K562 (cell line): ENCODE data around the gene WNT2. TPM values are rescaled to one million over a fixed set of nuclear protein-coding genes. Genes with fewer than 3 reads are reported as not detected.

ENCODE experiments used
- ATAC-seq: fragments of 200-7000 bp; cut with Tn5 transposase; 3 replicates; pipeline ENCODE4 v1.9.1; 2020; ENCODE audit warnings: moderate library complexity
- BruUV-seq: library from RNA; stranded (reverse); fragments of 400-500 nt; replicated peaks from 2 replicates; lab custom pipeline; 2021; lab: Mats Ljungman, UMichigan
- CTCF ChIA-PET: fragments of 300-600 bp; formaldehyde crosslinking; extraction: SDS; loops from one replicate; lab custom pipeline; 2021; ENCODE audit warnings: low intra/inter-chr PET ratio; lab: Yijun Ruan, JAX
- POLR2A ChIA-PET: fragments of 300-600, 350-650 bp; sonication (Branson Sonifier 250); formaldehyde crosslinking; extraction: SDS; loops from one replicate; lab custom pipeline; 2021; ENCODE audit warnings: antibody characterized with exemption, inconsistent platforms; lab: Yijun Ruan, JAX
- DNase-seq, 4 experiments: peaks; one replicate each; pipeline versions ENCODE4 v3.0.0 to v3.0.0-alpha.2; 2011 to 2018; ENCODE audit warnings: low spot score in 3 of 4, mixed read lengths in 3 of 4; ENCODE audit errors: extremely low read depth in 1 of 4
- FAIRE-seq: peaks from 2 replicates; lab custom pipeline; 2011; peaks lifted over from hg19 to GRCh38; lab: Jason Lieb, UNC
- H2AFZ ChIP-seq: 2 replicates; pipeline ENCODE4 v1.6.0; 2011; ENCODE audit warnings: low read depth, low read length, control low read depth, inconsistent platforms
- H3K27ac ChIP-seq: fragments of 200-600 bp; 3 replicates; pipeline ENCODE4 v1.8.0; 2011; ENCODE audit warnings: low read depth, mild to moderate bottlenecking, control low read depth, inconsistent platforms, low read length, moderate library complexity, mixed read lengths; ENCODE audit errors: extremely low read depth
- H3K27me3 ChIP-seq, 2 experiments: fragments of 300-600 bp in 1 of 2; 2 replicates in 1 of 2; 3 replicates in 1 of 2; pipeline versions ENCODE4 v1.6.0 to v1.8.0; 2011; ENCODE audit warnings: inconsistent platforms in 2 of 2, low read length in 2 of 2, mild to moderate bottlenecking in 1 of 2, mixed read lengths in 1 of 2, moderate library complexity in 1 of 2; ENCODE audit not compliant: control insufficient read depth in 2 of 2, insufficient read depth in 2 of 2
- H3K36me3 ChIP-seq: fragments of 300-600 bp; 3 replicates; pipeline ENCODE4 v1.8.0; 2011; ENCODE audit warnings: mild to moderate bottlenecking, low read length, inconsistent platforms; ENCODE audit not compliant: control insufficient read depth, insufficient read depth
- H3K4me1 ChIP-seq, 2 experiments: fragments of 200-600 bp in 1 of 2; replicated peaks in 1 of 2; 2 replicates in 1 of 2; 3 replicates in 1 of 2; pipeline versions ENCODE4 v1.5.1 to v1.8.0; 2011; ENCODE audit warnings: inconsistent platforms in 2 of 2, low read length in 2 of 2, mild to moderate bottlenecking in 1 of 2, mixed read lengths in 1 of 2, moderate library complexity in 1 of 2; ENCODE audit not compliant: control insufficient read depth in 2 of 2, insufficient read depth in 2 of 2
- H3K4me2 ChIP-seq: 2 replicates; pipeline ENCODE4 v1.6.1; 2011; ENCODE audit warnings: low read length, control low read depth, inconsistent platforms, mixed read lengths; ENCODE audit not compliant: insufficient read depth
- H3K4me3 ChIP-seq: fragments of 200-600 bp; sonication (generic), shearing (Covaris generic); 2 replicates; pipeline ENCODE4 v1.5.1; 2016; ENCODE audit warnings: control low read depth, inconsistent platforms
- H3K79me2 ChIP-seq: fragments of 200-600 bp; 3 replicates; pipeline ENCODE4 v1.8.0; 2011; ENCODE audit warnings: low read length, inconsistent platforms; ENCODE audit not compliant: control insufficient read depth, insufficient read depth
- H3K9ac ChIP-seq, 2 experiments: 2 replicates each; pipeline versions ENCODE4 v1.6.0 to v1.6.1; 2011; ENCODE audit warnings: low read depth in 2 of 2, low read length in 2 of 2, control low read depth in 1 of 2, inconsistent platforms in 1 of 2, mild to moderate bottlenecking in 1 of 2, mixed read lengths in 1 of 2; ENCODE audit not compliant: insufficient read depth in 1 of 2
- H3K9me1 ChIP-seq: one replicate; pipeline ENCODE4 v1.6.0; 2011; ENCODE audit warnings: inconsistent platforms, mild to moderate bottlenecking, low read length, moderate library complexity; ENCODE audit not compliant: control insufficient read depth, insufficient read depth
- H3K9me3 ChIP-seq: replicated peaks from 2 replicates; pipeline ENCODE4 v1.5.1; 2011; ENCODE audit warnings: low read depth, low read length, inconsistent platforms; ENCODE audit not compliant: control insufficient read depth, insufficient read depth
- H4K20me1 ChIP-seq: replicated peaks from 2 replicates; pipeline ENCODE4 v1.6.1; 2011; ENCODE audit warnings: low read length, inconsistent platforms, mixed read lengths; ENCODE audit not compliant: control insufficient read depth, insufficient read depth
- POLR3A ChIP-seq: IDR thresholded peaks from 2 replicates; pipeline ENCODE4 v1.6.1; 2011; ENCODE audit warnings: borderline replicate concordance, mild to moderate bottlenecking, moderate library complexity; ENCODE audit not compliant: insufficient read length, insufficient read depth; ENCODE audit errors: extremely low read depth
- RBFOX2 ChIP-seq: fragments of 200-400 bp; formaldehyde crosslinking; IDR thresholded peaks from 2 replicates; pipeline ENCODE4 v1.6.1; 2017; ENCODE audit warnings: low read depth, mild to moderate bottlenecking, low read length, moderate library complexity
- RFX5 ChIP-seq: IDR thresholded peaks from 2 replicates; pipeline ENCODE4 v1.6.1; 2011; ENCODE audit warnings: low read depth, mild to moderate bottlenecking, improper control_type of control experiment, low read length
- RUNX1 ChIP-seq: sonication (generic); IDR thresholded peaks from 2 replicates; pipeline ENCODE4 v1.6.1; 2016; ENCODE audit warnings: antibody characterized with exemption, low read depth
- SREBF1 ChIP-seq: fragments of 150-350 bp; IDR thresholded peaks from 2 replicates; pipeline ENCODE4 v1.6.1; 2014; ENCODE audit warnings: antibody characterized with exemption, low read depth, low read length, borderline replicate concordance
- TAF1 ChIP-seq: IDR thresholded peaks from 2 replicates; pipeline ENCODE4 v1.6.1; 2011; ENCODE audit warnings: mild to moderate bottlenecking, low read length, moderate library complexity; ENCODE audit not compliant: insufficient read depth, control insufficient read depth, severe bottlenecking; ENCODE audit errors: extremely low read depth
- ZNF584 ChIP-seq: fragments of 200-800 bp; sonication (Bioruptor generic); IDR thresholded peaks from 2 replicates; pipeline ENCODE4 v1.6.1; 2016; ENCODE audit warnings: low read depth, mild to moderate bottlenecking, missing genetic modification characterization, missing compliant biosample characterization
- ZNF764 ChIP-seq: fragments of 250-450 bp; sonication (Bioruptor Pico); IDR thresholded peaks from 2 replicates; pipeline ENCODE4 v1.4.0; 2020; ENCODE audit warnings: low read depth, mild to moderate bottlenecking, moderate library complexity
- WGBS: fragments of 100-300 bp; shearing (Covaris generic); methylation state at CpG from one replicate; pipeline ENCODE4 v1.1.6; 2016; ENCODE audit warnings: low coverage, mixed read lengths; ENCODE audit not compliant: insufficient coverage; ENCODE audit errors: missing lambda C conversion rate; 5-methylcytosine and 5-hydroxymethylcytosine counted together
- in situ Hi-C: fragments of 300-500 bp; cut with MboI; formaldehyde crosslinking; loops from 4 replicates; pipeline ENCODE4 v1.15.0; 2018; ENCODE audit warnings: inconsistent platforms, mixed read lengths
- intact Hi-C: fragments of 100-400 bp; cut with micrococcal nuclease; formaldehyde crosslinking; loops from 2 replicates; pipeline ENCODE4 v1.14.2; 2022
- polyA plus RNA-seq, 8 experiments: library from polyadenylated mRNA; depleted of rRNA in 4 of 8; stranded (reverse) in 5 of 8; unstranded in 3 of 8; fragments of >200 nt; fragmentation: Nextera tagmentation in 2 of 8; fragmentation: Illumina TruSeq in 1 of 8; extraction: Ambion mirVana in 2 of 8; extraction: Trizol in 1 of 8; gene quantifications; 2 replicates each; pipeline versions ENCODE4 v1.2.1 to v1.2.3, GENCODE V29; 2011 to 2014; ENCODE audit warnings: inconsistent platforms in 1 of 8, missing spikeins in 1 of 8
- total RNA-seq, 7 experiments: library from RNA; depleted of rRNA in 6 of 7; stranded (reverse); fragments of >200 nt in 6 of 7; fragmentation: Illumina TruSeq in 2 of 7; extraction: Trizol in 2 of 7; gene quantifications; 2 replicates each; pipeline versions ENCODE4 v1.2.1 to v1.2.3, GENCODE V29; 2011 to 2021; ENCODE audit warnings: low replicate concordance in 1 of 7
- TF ChIP-seq, protein P1 (sequence below): fragments of 250-450 bp; sonication (Bioruptor Pico); IDR thresholded peaks from 2 replicates; pipeline ENCODE4 v1.4.0; 2020
- TF ChIP-seq, protein P2 (sequence below): fragments of 450-650 bp; conservative IDR thresholded peaks from 2 replicates; pipeline ENCODE4 v1.6.1; 2016; ENCODE audit warnings: missing genetic modification characterization, low read depth, mild to moderate bottlenecking, missing compliant biosample characterization, moderate library complexity

The WNT2 gene
- total and polyA plus RNA-seq, 9 of the 15 experiments (the other 6 are each of a cell fraction or from before 2014, with no cell fraction given), result 0.04 TPM; not detected in 8

DNA sequence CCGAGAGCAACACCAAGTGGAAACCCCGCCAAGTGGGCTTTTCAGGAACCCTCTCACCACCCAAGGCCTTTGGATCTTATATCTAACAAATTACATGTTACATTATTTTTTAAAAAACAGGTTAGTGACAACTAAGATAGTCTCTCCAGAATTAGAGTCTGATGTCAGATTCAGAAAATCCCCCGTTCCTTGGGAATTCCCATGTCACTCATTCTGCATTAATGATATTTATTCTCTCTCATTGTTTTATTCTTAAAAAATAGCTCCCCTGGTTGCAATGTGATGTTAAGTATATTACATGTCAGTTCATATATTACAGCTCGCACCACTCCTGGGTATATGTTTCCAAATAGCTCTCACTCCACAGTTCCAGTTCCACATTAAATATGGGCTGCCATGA, 81.8 kb downstream of the WNT2 start:
- peaks cover 0 to 21% of the 10 kb centered on the region in 2 experiments; a peak in 3 of 5 replicates for H3K27me3 ChIP-seq
- ChIA-PET POLR2A (interaction anchor here (0.5 to 0.8 kb wide), 2 partner anchors 12 to 77 kb away, joined by 3 read pairs; no protein-coding TSS in a partner anchor), CTCF (no interaction called here)
- BruUV-seq, result no TSS peak
- no peaks in the 10 kb centered on the region; the same call in 1 of the 2 replicates for H3K9me3 ChIP-seq
- no peak overlapping the region for H3K9ac ChIP-seq
- H4K20me1 ChIP-seq, result no peaks in the 10 kb centered on the region
- no peak for FAIRE-seq
- no peaks in the 10 kb centered on the region for H3K4me1 ChIP-seq
- H3K79me2 ChIP-seq, result no peaks in the 10 kb centered on the region
- TF ChIP-seq RFX5 (no peak), POLR3A (no peak), ZNF584 (no peak), ZNF764 (no peak), SREBF1 (no peak), TAF1 (no peak), RBFOX2 (no peak), RUNX1 (no peak)
- TF ChIP-seq, protein P1, sequence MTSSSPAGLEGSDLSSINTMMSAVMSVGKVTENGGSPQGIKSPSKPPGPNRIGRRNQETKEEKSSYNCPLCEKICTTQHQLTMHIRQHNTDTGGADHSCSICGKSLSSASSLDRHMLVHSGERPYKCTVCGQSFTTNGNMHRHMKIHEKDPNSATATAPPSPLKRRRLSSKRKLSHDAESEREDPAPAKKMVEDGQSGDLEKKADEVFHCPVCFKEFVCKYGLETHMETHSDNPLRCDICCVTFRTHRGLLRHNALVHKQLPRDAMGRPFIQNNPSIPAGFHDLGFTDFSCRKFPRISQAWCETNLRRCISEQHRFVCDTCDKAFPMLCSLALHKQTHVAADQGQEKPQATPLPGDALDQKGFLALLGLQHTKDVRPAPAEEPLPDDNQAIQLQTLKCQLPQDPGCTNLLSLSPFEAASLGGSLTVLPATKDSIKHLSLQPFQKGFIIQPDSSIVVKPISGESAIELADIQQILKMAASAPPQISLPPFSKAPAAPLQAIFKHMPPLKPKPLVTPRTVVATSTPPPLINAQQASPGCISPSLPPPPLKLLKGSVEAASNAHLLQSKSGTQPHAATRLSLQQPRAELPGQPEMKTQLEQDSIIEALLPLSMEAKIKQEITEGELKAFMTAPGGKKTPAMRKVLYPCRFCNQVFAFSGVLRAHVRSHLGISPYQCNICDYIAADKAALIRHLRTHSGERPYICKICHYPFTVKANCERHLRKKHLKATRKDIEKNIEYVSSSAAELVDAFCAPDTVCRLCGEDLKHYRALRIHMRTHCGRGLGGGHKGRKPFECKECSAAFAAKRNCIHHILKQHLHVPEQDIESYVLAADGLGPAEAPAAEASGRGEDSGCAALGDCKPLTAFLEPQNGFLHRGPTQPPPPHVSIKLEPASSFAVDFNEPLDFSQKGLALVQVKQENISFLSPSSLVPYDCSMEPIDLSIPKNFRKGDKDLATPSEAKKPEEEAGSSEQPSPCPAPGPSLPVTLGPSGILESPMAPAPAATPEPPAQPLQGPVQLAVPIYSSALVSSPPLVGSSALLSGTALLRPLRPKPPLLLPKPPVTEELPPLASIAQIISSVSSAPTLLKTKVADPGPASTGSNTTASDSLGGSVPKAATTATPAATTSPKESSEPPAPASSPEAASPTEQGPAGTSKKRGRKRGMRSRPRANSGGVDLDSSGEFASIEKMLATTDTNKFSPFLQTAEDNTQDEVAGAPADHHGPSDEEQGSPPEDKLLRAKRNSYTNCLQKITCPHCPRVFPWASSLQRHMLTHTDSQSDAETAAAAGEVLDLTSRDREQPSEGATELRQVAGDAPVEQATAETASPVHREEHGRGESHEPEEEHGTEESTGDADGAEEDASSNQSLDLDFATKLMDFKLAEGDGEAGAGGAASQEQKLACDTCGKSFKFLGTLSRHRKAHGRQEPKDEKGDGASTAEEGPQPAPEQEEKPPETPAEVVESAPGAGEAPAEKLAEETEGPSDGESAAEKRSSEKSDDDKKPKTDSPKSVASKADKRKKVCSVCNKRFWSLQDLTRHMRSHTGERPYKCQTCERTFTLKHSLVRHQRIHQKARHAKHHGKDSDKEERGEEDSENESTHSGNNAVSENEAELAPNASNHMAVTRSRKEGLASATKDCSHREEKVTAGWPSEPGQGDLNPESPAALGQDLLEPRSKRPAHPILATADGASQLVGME (CRISPR knock-in tag), result no peak
- TF ChIP-seq, protein P2, sequence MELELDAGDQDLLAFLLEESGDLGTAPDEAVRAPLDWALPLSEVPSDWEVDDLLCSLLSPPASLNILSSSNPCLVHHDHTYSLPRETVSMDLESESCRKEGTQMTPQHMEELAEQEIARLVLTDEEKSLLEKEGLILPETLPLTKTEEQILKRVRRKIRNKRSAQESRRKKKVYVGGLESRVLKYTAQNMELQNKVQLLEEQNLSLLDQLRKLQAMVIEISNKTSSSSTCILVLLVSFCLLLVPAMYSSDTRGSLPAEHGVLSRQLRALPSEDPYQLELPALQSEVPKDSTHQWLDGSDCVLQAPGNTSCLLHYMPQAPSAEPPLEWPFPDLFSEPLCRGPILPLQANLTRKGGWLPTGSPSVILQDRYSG (tag), result no peak
- TF ChIP-seq, all 486 proteins: peak for 0
- Histone ChIP-seq H3K4me3 (no peak overlapping the region), H2AFZ (no peak overlapping the region), H3K4me2 (no peak overlapping the region), H3K27ac (no peak overlapping the region), H3K36me3 (no peaks in the 10 kb centered on the region), H3K9me1 (no peaks in the 10 kb centered on the region)
- in situ Hi-C loops, result no loop called here
- no peak for ATAC-seq
- DNase-seq, result no peak
- WGBS, result 0% methylated on average over 4 of the region's 4 CpGs
- intact Hi-C loops, result no loop called here
